Dedifferentiated amniotic fluid mesenchymal stem cell (primary cell): ENCODE results near the gene CCL28.
A peak's percentile ranks its signal among the peaks of the same experiment; 100 is the strongest.
"Not testable (repeated sequence)": the region's sequence is repeated elsewhere in the genome, so short reads cannot be mapped to it uniquely, and the experiment has no call there.

Source experiments
- DNase-seq: peaks from one replicate; pipeline ENCODE4 v3.0.0-alpha.2; 2016; ENCODE audit errors: extremely low spot score

Gene CCL28, protein sequence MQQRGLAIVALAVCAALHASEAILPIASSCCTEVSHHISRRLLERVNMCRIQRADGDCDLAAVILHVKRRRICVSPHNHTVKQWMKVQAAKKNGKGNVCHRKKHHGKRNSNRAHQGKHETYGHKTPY

DNA sequence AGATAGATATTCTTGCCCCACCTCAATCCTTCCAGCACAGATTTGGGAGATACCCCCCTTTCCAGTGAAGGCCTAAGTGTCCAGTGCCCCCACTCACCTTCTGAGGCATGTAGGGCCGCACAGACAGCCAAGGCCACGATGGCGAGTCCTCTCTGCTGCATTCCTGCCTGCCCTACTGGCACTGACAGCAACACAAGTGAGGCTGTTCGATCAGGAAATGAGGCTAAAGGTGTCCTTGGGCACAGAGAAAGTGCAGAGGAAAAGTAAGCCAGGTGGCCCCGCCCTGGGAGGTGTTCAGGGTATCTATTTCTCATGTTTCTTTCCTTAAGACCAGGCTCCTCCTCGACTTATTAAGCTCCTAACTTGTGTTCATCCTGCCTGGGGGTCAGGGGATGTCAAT, at the start of gene CCL28:
TSS of gene CCL28 (minus strand) at position 236 of the 400 bp plus-strand sequence. CDS start at position 161, 75 bp downstream.
- no peak for DNase-seq

DNA sequence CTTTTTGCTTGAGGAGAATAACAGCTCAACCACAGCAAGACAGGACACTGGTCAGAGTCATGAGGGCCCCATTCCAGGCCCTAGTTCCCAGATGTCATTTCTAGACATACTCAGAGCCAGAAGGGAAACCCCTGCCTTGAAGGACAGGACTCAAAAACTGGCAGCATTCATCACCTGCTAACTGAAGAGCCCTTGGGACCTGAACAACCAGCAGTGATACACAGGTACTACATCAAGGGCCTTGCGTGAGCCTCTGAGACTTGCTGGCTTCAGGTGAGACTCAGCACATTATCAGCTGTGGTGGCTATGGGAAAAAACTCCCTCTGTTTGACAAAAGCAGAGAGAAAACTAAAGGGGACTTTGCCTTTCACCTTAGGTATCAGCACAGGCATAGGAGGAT, 48.9 kb upstream of the CCL28 start:
- no peak for DNase-seq

DNA sequence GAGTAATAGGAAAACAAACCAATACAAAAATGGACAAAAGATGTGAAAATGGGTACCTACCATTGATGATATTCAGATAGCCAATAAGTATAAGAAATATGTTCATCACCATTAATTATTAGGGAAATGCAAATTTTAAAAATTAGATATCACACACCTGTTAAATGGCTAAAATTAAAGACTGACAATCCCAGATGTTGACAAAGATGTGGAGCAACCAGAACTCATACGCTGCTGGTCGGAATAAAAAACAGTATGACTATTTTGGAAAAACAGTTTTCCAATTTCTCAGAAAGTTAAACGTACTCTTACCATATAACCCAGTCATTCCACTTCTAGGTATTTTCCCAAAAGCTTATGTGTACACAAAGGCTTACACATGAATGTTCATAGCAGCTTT, 44.4 kb upstream of the CCL28 start:
- no peak for DNase-seq

DNA sequence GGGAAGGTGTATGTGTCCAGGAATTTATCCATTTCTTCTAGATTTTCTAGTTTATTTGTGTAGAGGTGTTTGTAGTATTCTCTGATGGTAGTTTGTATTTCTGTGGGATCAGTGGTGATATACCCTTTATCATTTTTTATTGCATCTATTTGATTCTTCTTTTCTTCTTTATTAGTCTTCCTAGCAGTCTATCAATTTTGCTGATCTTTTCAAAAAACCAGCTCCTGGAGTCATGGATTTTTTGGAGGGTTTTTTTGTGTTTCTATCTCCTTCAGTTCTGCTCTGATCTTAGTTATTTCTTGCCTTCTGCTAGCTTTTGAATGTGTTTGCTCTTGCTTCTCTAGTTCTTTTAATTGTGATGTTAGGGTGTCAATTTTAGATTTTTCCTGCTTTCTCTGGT, 29.4 kb upstream of the CCL28 start:
- not testable (repeated sequence) for DNase-seq

DNA sequence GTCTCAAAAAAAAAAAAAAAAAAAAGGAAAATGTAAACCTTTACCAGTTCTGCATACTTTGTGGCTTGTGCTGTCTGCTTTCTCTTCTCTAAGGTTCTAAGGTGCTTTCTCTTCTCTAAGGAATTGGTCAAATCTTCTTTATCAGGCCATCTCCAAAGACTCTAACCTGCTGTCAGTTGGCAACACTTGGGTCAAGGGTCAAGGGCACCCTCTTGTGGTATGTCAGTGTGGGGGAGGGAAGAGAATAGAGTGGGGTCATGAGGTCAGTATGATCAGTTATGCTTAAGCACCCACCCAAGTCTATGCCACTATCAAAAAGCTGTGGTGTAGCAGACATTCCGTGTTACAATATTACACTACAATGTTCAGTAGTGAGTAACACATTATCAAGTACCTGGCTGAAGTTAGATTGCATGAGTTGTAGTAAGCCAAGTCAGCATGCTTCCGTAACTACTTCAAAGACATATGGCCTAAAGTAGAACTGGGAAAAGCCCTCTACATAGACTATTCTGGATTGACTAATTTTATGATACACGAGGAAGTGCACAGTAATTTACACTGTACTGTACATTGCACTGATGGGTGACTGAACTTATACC, 25.0 kb upstream of the CCL28 start:
- DNase-seq = no peak

DNA sequence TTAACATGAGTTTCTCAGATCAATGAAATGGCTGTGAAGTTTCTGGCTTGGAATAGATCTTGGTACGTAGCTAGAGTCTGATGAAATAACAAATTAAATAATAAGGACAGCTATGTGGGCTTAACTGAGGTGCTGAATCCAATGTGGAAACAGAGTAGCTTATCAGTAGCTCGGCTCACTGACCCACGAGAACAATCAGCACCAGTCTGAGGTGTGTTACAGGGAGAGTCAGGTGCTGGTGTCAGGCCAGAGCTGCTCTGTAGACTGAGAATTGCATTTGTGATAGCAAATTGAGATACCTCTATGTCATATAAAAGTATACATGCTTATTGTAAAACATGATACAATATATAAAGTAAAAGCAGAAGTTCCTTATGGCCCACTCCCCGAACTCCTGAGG, 21.2 kb upstream of the CCL28 start:
- no peak for DNase-seq

DNA sequence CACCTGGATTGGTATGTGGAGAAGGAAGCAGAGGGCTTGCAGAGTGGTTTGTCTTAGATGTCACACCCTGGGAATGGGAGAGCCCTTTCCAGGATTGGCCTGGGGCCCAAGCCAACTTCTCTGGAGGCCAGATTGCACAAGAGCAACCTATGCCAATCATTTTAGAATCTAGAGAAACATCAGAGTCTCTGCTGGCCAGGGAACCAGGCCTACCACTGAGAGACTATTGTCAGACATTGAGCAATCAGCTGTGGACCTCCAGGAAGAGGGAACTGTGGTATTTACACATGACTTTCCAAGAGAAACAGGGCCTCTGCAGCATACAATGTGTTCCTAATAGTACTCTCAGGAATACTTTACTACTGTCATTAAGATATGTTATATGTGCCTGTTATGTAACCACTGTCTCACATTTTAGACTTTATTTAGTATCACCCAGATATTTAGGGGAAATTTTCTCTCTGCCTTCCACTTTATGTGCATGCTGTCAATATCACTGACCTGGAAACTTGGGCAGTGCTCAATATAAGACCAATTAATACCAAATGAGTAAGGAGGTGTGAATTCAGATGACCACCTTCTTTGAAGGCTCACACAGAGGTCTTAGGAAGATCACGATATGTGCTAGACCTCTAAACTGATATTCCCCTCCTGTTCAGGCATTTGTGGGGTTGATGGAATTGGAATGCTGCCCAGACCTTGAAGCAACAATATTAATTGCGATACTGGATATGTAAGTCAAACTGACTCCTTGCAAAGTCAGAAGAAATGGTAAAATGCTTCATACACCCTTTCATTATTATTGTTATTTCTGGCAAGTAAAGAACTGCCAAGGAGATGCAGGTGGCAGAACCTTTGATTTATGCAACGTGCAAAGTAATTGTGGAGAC, 20.5 kb upstream of the CCL28 start:
- DNase-seq = peak; percentile 71

DNA sequence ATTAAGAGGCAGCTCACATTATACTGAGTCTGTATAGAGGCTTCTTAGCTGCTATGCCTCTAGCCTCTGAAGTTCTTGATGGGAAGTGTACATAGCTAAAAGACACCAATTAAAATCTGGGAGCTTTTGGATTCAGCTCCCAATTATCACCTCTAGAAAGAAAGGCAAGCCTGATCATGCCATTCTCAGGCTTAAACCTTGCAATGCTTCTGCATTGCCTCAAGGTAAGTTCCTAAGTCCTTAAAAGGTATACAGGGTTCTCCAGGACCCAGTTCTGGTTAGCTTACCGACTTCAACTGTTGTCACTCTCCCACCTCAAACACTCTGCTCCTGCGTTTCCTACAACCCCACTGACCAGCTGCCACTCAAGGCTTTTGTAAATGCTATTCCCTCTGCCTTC, 17.5 kb upstream of the CCL28 start:
- DNase-seq = no peak

DNA sequence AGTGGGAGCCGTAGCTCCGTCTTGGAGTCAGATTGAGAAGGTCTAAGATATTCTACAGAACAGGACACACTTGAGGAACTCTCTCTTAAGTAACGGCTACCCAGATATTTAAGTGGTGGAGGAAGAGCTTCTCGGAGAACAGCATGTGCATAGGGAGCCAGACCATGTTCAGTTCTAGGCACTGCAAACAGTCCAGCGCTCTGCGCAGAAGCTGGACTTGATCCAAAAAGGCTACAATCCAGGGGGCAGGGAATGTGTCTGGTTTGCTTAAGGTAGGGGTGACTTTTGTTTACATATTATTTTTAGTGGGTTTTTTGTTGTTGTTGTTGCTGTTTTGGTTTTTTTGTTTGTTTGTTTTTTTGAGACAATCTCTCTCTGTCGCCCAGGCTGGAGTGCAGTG, 16.8 kb upstream of the CCL28 start:
- no peak for DNase-seq

DNA sequence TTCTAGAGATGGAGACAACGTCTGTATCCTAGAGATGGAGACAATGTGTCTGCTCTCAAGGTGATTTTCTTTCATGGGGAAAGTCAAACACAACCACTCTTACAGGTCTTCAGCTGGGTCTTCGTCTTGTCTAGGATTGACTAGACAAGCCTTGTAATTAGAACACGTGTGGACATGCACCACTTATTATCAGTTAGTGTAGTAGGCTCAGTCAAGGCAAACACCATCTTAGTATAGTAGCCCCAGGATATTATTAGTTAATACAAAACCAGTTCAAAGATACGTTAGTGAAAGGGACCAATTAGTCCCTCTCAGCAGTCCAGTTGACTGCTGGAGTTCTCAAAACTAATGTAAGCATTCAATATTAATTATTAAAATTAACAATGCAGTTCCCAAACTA, 15.1 kb upstream of the CCL28 start:
- no peak for DNase-seq

DNA sequence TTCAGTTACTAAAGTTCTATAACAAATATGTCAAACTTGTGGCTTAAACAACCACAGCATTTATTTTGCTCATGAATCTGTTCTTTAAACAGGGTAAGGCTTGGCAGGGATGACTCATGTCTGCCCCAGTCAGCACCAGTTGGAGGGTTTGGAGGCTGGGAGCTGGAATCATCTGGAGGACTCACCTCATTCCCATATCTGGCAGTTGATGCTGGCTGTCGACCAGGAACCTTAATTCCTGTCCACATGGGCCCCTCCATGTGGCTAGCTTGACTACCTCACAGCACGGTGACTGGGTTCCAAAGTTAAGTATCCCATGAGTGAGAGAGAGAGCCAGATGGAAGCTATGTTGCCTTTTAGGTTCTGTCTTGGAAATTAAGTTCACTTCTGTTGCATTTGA, 13.8 kb upstream of the CCL28 start:
- peak; percentile 48 for DNase-seq

DNA sequence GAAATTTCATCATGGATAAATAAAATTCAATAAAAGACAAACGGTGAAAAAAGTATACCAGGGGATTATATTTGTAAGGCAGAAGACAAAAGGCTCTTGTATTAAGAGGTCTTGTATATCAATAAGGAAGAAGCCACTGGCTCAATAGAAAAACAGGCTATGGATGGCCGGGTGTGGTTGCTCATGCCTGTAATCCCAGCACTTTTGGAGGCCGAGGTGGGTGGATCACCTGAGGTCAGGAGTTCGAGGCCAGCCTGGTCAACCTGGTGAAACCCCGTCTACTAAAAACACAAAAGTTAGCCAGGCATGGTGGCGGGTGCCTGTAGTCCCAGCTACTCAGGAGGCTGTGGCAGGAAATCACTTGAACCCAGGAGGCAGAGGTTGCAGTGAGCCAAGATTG, 10.9 kb upstream of the CCL28 start:
- DNase-seq = not testable (repeated sequence)

DNA sequence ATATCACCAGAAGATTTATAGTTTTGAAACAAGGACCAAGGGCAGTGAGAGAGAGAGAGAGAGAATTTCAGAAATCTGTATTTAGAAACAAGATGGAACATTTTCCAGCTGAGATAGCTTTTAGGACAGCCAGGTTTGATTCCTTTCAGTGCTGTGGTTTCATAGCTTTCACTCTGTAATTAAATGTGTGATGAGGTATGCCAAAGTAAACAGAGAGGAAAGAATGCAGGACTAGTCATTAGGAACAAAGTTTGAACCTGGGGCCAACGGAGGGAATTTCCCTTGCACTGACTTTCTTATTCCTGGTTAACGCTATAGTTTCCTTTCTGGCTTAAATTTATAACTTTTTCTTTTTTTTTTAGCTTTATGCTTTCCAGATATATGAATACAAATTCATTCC, 10.0 kb upstream of the CCL28 start:
- DNase-seq = no peak

DNA sequence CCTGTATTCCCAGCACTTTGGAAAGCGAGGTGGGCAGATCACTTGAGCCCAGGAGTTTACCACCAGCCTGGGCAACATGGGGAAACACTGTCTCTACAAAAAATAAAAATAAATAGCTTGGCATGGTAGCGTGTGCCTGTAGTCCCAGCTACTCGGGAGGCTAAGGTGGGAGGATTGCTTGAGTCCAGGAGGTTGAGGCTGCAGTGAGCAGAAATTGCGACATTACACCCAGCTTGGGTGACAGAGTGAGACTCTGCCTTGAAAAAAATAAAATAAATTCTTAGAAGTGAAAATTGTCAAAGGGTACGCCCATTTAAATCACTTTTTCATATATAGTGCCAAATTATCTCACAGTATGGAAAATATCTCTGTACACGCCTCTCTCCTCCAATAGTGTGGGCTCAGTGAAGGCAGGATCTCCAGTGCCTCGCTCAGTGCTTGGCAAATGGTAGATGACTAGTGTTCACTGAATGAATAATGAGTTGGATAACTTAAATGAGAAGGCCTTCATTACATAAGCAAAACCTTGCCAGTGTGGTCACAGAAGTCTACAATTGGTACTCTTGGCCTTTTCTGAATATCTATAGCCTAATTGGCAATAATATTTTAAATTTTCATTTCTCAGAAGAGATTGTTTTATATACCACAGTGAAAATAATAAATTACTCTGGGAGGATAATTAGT, 9.4 kb upstream of the CCL28 start:
- no peak for DNase-seq

DNA sequence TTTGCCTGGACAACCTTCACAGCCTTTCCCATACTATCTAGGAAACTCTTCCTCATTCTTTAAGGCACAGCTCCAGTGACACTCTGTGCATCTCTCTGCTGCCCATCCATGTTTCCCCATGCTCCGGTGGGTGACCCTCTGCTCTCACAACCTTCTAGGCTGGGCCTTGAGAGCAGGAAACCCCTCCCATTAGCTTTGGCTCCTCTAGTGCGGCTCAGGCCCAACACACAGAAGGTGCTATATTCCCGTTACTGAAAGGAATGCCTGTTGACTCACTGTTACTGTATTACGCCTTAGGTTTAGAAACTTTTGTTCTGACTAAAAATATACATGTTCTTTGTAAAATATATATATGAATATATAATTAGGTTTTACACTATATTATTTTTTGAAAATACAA, 8.1 kb upstream of the CCL28 start:
- DNase-seq = no peak

DNA sequence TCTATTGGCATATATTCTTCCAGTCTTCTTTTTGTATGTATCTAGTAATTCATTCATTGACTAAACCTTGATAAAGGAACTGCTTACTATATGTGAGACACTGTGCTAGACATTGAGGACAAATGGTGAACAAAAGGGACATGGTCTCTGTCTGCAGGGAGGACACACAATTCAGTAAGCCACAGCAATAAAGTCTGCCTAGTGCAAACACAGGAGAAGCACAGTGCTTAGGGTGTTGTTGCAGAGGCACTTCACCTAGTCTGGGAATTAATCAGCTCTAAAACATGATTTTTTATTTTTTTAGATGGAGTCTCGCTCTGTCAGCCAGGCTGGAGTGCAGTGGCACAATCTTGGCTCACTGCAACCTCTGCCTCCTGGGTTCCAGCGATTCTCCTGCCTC, 6.4 kb upstream of the CCL28 start:
- no peak for DNase-seq

DNA sequence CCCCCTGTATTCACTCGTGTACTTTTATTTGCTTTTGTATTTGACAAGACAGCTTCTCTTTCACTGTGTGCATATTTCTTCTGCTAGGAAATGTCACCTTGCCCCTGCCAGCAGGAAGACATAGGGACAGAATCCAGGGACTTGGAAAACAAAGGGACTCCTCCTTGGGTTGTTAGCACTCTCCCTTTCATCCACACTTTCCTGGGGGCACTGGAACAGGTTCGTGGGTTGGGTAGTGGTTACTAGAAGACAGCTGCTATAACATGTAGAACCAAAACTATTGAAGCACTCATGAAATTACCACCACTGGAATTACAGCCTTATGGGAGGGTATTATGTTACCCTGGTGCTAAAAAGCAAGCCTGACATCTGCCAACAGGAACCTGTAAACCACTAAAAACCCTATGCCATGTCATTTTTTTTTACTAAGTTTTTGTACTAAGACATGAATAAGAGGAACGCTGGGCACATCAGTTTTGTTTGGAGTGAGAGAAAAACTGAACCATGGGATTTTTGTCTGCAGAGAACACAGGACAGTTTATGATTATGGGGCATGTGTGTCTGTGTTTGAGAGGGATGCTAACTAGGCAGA, 4.7 kb upstream of the CCL28 start:
- no peak for DNase-seq

DNA sequence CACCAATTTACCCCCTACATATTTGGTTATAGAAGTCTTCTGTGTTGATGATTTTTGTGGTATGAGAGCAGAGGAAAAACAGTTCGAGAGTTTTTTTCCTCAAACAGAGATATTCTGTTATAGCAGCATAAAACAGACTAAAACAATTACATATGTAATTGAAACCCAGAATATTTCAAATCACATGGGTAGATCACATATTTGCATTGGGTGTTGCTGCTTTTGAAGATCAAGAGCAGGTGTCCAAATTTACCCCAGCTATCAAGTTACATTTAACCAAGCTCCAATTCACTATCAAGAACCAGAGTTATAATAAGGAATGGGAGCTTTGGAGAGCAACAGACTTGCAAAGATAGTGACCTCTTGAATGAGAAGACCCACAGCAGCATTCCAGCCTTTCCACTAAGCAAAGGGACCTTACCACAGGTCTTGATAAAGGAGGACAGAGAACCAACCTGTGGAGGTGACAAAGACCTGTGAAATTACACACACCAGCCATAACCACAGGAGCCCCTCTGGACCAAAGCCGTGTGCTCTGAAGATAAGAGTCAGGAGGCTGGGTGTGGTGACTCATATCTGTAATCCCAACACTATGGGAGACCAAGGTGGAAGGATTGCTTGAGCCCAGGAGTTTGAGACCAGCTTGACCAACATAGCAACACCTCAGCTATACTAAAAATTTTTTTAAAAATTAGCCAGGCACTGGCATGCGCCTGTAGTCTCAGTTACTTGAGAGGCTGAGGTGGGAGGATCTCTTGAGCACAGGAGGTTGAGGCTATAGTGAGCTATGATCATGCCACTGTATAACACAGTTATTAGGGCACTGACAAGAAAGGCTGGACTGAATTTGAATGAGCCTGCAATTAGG, 4.0 kb upstream of the CCL28 start:
- no peak for DNase-seq

DNA sequence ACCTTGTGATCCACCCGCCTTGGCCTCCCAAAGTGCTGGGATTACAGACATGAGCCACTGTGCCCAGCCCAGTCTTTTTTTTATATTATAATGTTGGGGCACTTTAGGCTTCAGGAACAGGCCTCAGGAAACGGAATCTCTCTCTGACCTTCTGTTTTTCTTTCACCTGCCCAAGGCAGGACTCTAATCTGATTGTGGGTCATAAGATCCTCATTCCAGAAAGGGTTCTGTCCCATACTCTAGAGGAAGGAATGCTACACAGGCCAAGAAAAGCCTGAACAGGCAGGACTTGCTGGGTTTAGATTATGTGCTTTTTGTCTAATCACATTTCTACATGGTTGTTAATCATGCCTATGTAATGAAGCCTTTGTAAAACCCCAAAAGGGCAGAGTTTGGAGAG, 1.8 kb upstream of the CCL28 start:
- no peak for DNase-seq

DNA sequence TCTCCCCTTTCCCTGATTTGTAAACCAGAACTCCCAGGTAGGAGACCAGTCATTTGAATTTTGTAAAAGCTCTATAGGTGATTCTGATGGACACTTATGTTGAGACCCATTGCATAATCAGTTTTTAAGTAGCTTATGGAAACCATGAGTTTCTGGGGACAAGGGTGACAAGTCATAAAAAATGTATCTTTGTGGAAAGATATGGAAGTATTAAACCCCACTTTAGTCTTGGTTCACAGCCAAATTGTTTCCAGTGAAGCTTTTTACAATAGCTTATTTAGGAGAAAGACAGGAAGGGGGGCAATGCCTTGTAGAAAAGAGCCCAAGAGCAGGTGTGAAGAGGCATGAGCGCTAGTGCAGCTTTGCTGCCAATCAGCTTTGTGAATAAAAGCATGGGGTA, 453 bp upstream of the CCL28 start:
- DNase-seq = no peak

DNA sequence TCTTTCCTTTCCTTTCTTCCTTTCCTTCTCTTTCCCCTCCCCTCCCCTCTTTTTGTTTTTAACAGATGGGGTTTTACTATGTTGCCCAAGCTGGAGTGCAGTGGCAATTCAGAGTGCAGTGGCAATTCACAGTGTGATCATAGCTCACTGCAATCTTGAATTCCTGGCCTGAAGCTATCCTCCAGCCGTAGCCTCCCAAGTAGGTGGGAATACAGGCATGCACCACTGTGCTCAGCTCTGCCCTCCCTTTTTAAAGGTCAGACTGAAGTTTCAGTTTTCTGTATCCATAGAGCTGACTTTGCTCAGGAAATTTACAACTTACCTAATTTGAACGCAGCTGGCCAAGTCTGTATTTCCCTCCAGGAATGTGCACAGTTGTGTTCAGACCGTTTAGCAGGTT, 696 bp downstream of the CCL28 start:
- no peak for DNase-seq
